IPS-15b (cell line): ENCODE data around the gene SH3RF3.

Source experiments
- H3K27me3 ChIP-seq: one replicate; pipeline ENCODE4 v1.6.1; 2013; ENCODE audit warnings: low read length; ENCODE audit not compliant: control insufficient read depth, insufficient read depth
- H3K36me3 ChIP-seq: one replicate; pipeline ENCODE4 v1.6.1; 2013; ENCODE audit warnings: low read length; ENCODE audit not compliant: control insufficient read depth, insufficient read depth
- H3K4me1 ChIP-seq: one replicate; pipeline ENCODE4 v1.6.1; 2013; ENCODE audit warnings: mild to moderate bottlenecking, low read length; ENCODE audit not compliant: control insufficient read depth, insufficient read depth
- H3K4me3 ChIP-seq: one replicate; pipeline ENCODE4 v1.5.1; 2013; ENCODE audit warnings: low read depth, low read length
- H3K9ac ChIP-seq: one replicate; pipeline ENCODE4 v1.6.1; 2013; ENCODE audit warnings: low read depth, mild to moderate bottlenecking, low read length
- H3K9me3 ChIP-seq: one replicate; pipeline ENCODE4 v1.6.1; 2013; ENCODE audit warnings: mild to moderate bottlenecking, low read length; ENCODE audit not compliant: control insufficient read depth, insufficient read depth

SH3RF3 gene

DNA sequence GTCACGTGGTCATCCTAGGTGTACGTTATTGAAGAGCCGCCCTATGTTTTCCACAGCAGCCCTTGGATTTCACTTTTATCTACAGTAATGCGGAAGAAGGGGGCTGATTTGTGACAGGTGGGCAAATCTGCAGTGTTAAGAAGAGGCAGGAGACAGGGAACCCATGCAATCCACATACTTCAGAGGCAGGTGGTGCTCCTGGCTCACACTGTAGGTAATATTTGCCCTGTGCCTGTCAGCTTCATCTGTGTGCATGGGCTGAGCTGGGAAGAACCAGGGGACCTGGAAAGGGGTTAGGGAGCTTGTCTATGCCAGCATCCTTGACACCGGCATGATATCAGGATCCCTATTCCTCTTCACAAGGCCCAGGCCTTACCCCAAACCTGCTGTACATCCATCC, 183.9 kb downstream of the SH3RF3 start:
- no peaks in the 10 kb centered on the region for H3K9me3 ChIP-seq
- no peaks in the 10 kb centered on the region for H3K36me3 ChIP-seq
- H3K4me3 ChIP-seq: no peak overlapping the region
- no peak overlapping the region for H3K9ac ChIP-seq
- no peaks in the 10 kb centered on the region for H3K27me3 ChIP-seq
- no peaks in the 10 kb centered on the region for H3K4me1 ChIP-seq

DNA sequence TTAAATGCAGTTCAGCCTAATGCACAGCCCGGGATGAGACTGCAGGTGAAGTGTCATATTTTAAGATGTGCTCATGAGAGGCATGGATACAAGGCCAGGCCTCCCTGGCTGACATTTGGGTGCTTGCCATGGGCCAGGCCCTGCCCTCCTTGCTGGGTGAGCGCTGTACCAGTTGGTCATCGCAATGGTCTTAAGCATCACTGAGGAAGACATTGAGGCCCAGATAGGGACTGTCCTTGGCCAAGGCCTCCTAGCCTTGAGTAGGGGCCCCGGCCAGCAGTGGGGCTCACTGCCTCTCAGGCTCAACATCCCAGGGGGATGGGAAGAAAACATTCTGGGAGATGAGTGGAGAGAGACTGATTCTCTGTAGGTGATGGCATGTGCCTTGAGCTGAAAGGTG, 184.3 kb downstream of the SH3RF3 start:
- Histone ChIP-seq H3K4me1 (no peaks in the 10 kb centered on the region), H3K36me3 (no peaks in the 10 kb centered on the region), H3K4me3 (no peak overlapping the region), H3K9ac (no peak overlapping the region), H3K9me3 (no peaks in the 10 kb centered on the region), H3K27me3 (no peaks in the 10 kb centered on the region)

DNA sequence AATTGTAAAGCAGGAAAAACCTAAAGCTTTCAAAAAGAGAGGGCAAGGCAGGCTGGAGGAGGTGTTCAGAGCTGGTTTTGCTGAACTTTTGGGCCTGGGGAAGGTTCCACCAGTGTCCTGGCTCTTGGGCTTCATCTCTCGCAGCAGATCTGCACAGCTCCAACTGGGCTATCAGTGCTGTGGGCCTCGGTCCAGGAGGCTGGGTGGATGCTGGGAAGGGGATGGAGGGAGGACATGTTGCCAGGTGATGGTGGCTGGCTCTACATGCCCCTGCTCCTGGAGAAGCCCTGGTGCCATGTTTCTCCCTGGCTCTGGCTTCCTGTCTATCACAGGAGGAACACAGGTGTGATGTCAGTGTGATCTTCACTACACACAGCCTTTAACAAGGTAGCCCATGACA, 187.1 kb downstream of the SH3RF3 start:
- H3K9ac ChIP-seq: no peak overlapping the region
- no peaks in the 10 kb centered on the region for H3K4me1 ChIP-seq

DNA sequence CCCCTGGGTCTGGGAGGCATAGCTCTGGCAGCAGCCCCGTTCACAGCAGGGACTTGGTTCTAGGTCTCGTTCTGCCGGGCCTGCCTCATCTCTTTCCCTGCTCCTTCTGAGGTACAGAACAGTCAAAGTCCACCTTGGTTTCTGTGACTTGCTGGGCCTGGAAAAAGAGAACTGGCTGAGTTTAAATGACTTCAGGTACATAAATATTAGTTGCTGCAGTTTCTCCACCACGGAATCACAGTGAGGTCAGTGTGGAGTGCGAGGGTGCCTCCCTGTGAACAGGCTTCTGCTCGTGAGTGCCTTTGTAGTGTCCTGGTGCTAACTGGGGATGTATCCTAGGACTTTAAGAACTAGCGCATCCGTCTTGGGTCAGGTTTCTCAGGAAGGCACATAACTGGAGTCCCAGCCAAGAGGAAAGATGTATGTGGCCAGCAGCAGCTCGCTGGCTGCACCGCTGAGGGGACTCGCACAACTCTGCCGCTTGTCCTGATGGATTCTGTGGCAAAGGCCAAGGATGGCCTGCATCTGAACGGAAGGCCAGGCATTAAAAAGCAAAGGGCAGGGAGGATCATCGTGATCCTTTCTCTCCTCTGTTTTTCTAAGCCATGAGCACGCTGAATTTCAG, 188.6 kb downstream of the SH3RF3 start:
- no peaks in the 10 kb centered on the region for H3K4me1 ChIP-seq

More for the DNA sequence above, 187.1 kb downstream of the SH3RF3 start:
- H3K36me3 ChIP-seq: no peaks in the 10 kb centered on the region
- no peaks in the 10 kb centered on the region for H3K27me3 ChIP-seq
- no peak overlapping the region for H3K4me3 ChIP-seq
- no peaks in the 10 kb centered on the region for H3K9me3 ChIP-seq

GRCh38 chr2:109318150-109318948, 189.3 kb downstream of the SH3RF3 start:
- no peak overlapping the region for H3K4me3 ChIP-seq

More for the DNA sequence above, 188.6 kb downstream of the SH3RF3 start:
- H3K36me3 ChIP-seq: no peaks in the 10 kb centered on the region
- H3K4me3 ChIP-seq: no peak overlapping the region
- H3K9ac ChIP-seq: no peak overlapping the region
- no peaks in the 10 kb centered on the region for H3K27me3 ChIP-seq
- H3K9me3 ChIP-seq: no peaks in the 10 kb centered on the region

GRCh38 chr2:109318949-109319342, 189.9 kb downstream of the SH3RF3 start:
- no peaks in the 10 kb centered on the region for H3K27me3 ChIP-seq
- no peak overlapping the region for H3K4me3 ChIP-seq
- no peaks in the 10 kb centered on the region for H3K36me3 ChIP-seq
- H3K9ac ChIP-seq: no peak overlapping the region
- no peaks in the 10 kb centered on the region for H3K9me3 ChIP-seq
- no peaks in the 10 kb centered on the region for H3K4me1 ChIP-seq

More at GRCh38 chr2:109318150-109318948, 189.3 kb downstream of the SH3RF3 start:
- no peaks in the 10 kb centered on the region for H3K4me1 ChIP-seq
- H3K36me3 ChIP-seq: no peaks in the 10 kb centered on the region
- no peaks in the 10 kb centered on the region for H3K9me3 ChIP-seq
- no peak overlapping the region for H3K9ac ChIP-seq
- no peaks in the 10 kb centered on the region for H3K27me3 ChIP-seq

GRCh38 chr2:109320195-109320922, 191.4 kb downstream of the SH3RF3 start:
- Histone ChIP-seq H3K9me3 (no peaks in the 10 kb centered on the region), H3K9ac (no peak overlapping the region), H3K4me1 (no peaks in the 10 kb centered on the region), H3K27me3 (no peaks in the 10 kb centered on the region), H3K4me3 (no peak overlapping the region), H3K36me3 (no peaks in the 10 kb centered on the region)

GRCh38 chr2:109321570-109321969, 192.6 kb downstream of the SH3RF3 start:
- no peak overlapping the region for H3K4me3 ChIP-seq
- H3K27me3 ChIP-seq: no peaks in the 10 kb centered on the region
- no peaks in the 10 kb centered on the region for H3K36me3 ChIP-seq
- no peaks in the 10 kb centered on the region for H3K9me3 ChIP-seq
- no peak overlapping the region for H3K9ac ChIP-seq
- H3K4me1 ChIP-seq: no peaks in the 10 kb centered on the region

DNA sequence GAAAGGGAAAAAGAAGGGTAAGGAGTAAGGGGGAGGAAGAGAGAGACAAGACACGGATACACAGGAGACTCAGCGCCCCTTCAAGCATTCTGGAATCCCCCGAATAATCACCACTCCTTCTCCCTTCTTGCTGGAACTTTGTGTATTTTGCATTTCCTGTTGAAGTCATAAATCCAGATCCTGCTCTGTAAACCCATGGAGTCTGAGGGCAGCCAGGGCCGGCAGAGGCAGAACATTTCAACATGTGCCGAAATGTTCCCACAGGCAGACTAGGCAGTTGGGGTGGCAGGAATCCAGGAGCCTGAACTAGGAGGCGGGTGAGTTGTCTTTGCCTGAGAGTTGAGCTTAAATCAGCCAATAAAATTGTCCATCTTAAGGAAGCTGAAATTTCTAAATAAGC, 193.1 kb downstream of the SH3RF3 start:
- Histone ChIP-seq H3K9ac (no peak overlapping the region), H3K27me3 (no peaks in the 10 kb centered on the region), H3K4me1 (no peaks in the 10 kb centered on the region), H3K9me3 (no peaks in the 10 kb centered on the region), H3K4me3 (no peak overlapping the region), H3K36me3 (no peaks in the 10 kb centered on the region)

DNA sequence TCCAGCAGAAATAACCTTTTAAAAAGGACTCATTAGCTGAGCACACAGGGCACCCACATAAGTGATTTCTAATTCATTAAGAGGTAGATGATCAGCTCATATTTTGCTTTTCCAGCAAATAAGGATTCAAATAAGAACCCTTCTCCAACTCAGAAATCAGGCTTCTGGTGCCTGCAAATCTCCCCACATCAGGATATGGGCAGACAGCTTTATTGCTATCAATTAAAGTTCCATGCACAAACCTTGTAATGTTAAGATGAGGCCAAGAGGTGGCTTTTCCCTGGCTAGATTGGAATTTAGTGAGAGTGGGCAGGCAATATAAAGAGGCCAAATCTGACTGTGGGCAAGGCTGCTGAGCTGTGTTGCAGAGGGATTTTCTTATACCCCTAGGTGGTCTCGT, 193.6 kb downstream of the SH3RF3 start:
- Histone ChIP-seq H3K4me3 (no peak overlapping the region), H3K27me3 (no peaks in the 10 kb centered on the region), H3K9ac (no peak overlapping the region), H3K4me1 (no peaks in the 10 kb centered on the region), H3K36me3 (no peaks in the 10 kb centered on the region), H3K9me3 (no peaks in the 10 kb centered on the region)

DNA sequence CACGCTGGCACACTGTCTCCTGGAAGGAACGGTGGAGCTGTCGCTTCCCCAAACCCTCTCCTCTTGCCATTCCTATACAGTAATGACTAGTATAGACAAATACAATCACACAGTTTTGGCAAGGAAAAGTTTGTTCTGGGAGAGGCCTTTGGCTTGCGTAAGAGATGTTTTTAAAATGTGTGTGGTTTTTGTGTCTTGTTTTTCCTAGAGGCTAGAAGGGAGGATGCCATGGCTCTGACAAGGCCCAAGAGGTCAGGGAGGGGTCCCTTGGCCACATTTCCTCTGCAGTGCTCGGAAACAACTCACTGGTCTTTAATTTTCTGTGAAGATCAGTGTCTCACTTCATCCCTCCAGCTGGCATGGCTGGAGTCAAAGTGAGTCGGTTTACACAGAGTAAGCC, 195.9 kb downstream of the SH3RF3 start:
- Histone ChIP-seq H3K4me1 (no peaks in the 10 kb centered on the region), H3K4me3 (no peak overlapping the region), H3K9ac (no peak overlapping the region), H3K27me3 (no peaks in the 10 kb centered on the region), H3K36me3 (no peaks in the 10 kb centered on the region), H3K9me3 (no peaks in the 10 kb centered on the region)

DNA sequence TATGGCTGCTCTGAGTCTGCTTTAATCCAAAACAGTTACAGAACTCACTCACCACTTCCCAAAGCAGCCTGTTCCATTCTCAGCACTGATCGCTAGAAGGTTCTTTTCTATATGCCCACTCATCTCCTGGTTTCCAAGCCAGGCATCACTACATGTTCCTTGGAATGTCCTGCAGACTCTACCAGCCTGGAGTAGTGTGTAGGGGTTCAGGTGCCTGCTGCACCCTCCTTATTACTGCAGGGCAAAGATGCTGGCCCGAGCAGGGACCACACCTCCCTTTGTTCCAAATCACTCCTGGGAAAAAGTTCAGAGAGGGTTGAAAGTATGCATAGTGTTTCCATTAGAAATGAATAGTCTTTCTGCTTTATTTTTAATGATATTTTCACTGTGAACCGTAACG, 196.6 kb downstream of the SH3RF3 start:
- Histone ChIP-seq H3K4me1 (no peaks in the 10 kb centered on the region), H3K9ac (no peak overlapping the region), H3K27me3 (no peaks in the 10 kb centered on the region), H3K9me3 (no peaks in the 10 kb centered on the region), H3K36me3 (no peaks in the 10 kb centered on the region), H3K4me3 (no peak overlapping the region)
